ENCODE data around the gene SUV39H2.
A peak's percentile ranks its signal among the peaks of the same experiment; 100 is the strongest.

The SUV39H2 gene

GRCh38 chr10:14837003-14837756 lies 41.5 kb upstream of the SUV39H2 start:
- H3K27me3 ChIP-seq (ENCODE audit: insufficient read depth, low read length, poor library complexity, severe bottlenecking): no peaks in the 10 kb centered on the region
- H3K9me3 ChIP-seq (ENCODE audit: insufficient read depth, low read depth, low read length): no peaks in the 10 kb centered on the region

GRCh38 chr10:14837757-14838581 lies 40.7 kb upstream of the SUV39H2 start, which contains the start of the genes CDNF, HSPA14 and MSANTD7:
TSS of gene CDNF (minus strand) at chr10:14838037. CDS start at chr10:14837946, 91 bp downstream.
TSS of gene HSPA14 (plus strand) at chr10:14838306. CDS start at chr10:14838403, 97 bp downstream.
TSS of gene MSANTD7 (plus strand) at chr10:14838306. CDS start at chr10:14842285, 3,979 bp downstream.
- no peak for TF ChIP-seq CTCF (conservative IDR thresholded peaks at IDR 0.05; ENCODE audit: low read length)
- no peak for TF ChIP-seq EZH2phosphoT487 (IDR thresholded peaks at IDR 0.05; ENCODE audit: borderline replicate concordance)

More at GRCh38 chr10:14837003-14837756, 41.5 kb upstream of the SUV39H2 start:
- peaks cover 26% of the 10 kb centered on the region for H3K4me1 ChIP-seq (ENCODE audit: insufficient read depth, low read length, poor library complexity, severe bottlenecking)
- TF ChIP-seq EZH2phosphoT487 (IDR thresholded peaks at IDR 0.05; ENCODE audit: borderline replicate concordance): no peak
- H2AFZ ChIP-seq (ENCODE audit: low read length): peak overlapping the region; percentile 91
- H3K9me2 ChIP-seq (replicated peaks; ENCODE audit: low read depth, low read length): no peaks in the 10 kb centered on the region
- peaks cover 38% of the 10 kb centered on the region for H4K20me1 ChIP-seq (ENCODE audit: insufficient read depth, low read length, poor library complexity, severe bottlenecking)
- H3K79me2 ChIP-seq (ENCODE audit: insufficient read depth, low read length): peaks cover 40% of the 10 kb centered on the region
- no peaks in the 10 kb centered on the region for H3F3A ChIP-seq (ENCODE audit: low read depth)
- H3K36me3 ChIP-seq (ENCODE audit: insufficient read depth, low read length): peaks cover 22% of the 10 kb centered on the region; the same call in 1 of the 2 replicates
- H3K9ac ChIP-seq (ENCODE audit: low read depth, low read length, poor library complexity, severe bottlenecking): peak overlapping the region; percentile 76
- peak overlapping the region; percentile 78 for H3K4me2 ChIP-seq (ENCODE audit: low read depth, low read length, poor library complexity, severe bottlenecking)
- peak overlapping the region; percentile 85 for H3K4me3 ChIP-seq (ENCODE audit: low read length, poor library complexity, severe bottlenecking)

DNA sequence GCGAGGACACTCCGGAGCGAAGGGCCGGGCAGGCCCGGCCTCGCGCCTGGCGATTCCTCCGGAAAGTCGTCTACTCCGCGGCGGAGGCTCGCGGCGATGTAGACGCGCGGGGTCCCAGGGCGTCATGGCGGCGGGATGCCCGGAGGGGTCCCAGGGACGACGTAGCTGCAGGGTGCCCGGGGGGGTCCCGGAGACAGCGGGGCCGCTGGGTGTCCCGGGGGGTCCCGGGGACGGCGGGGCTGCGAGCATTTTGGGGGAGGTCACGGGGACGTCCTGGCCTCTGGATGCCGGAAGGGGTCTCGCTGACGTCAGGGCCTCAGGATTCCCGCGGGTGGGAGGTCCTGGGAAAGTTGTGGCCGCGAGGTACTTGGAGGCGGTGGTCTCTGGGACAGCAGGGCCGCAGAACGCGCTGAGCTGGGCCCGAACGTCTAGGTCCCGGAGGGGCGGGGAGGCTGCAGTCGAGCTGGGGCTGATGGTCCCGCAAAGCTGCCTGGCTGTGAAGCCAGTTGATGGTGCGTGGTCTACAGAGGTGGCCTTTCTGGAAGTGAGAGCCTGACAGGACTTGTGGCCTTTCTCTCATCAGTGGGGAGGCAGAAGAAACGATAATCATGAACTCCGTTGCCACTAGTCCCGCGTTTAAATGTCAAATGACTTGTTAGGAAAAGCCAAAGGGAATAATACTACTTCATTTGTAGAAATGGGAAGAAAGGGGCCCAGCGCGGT lies 39.9 kb upstream of the SUV39H2 start:
- TF ChIP-seq EZH2phosphoT487 (IDR thresholded peaks at IDR 0.05; ENCODE audit: borderline replicate concordance): no peak
- TF ChIP-seq CTCF (conservative IDR thresholded peaks at IDR 0.05; ENCODE audit: low read length): no peak
- Histone ChIP-seq H3K4me1 (ENCODE audit: insufficient read depth, low read length, poor library complexity, severe bottlenecking) (peaks cover 27% of the 10 kb centered on the region), H3K27me3 (ENCODE audit: insufficient read depth, low read length, poor library complexity, severe bottlenecking) (no peaks in the 10 kb centered on the region), H3K36me3 (ENCODE audit: insufficient read depth, low read length) (peaks cover 38% of the 10 kb centered on the region; the same call in 1 of the 2 replicates), H3K4me2 (ENCODE audit: low read depth, low read length, poor library complexity, severe bottlenecking) (peak overlapping the region; percentile 96), H3K9me3 (ENCODE audit: insufficient read depth, low read depth, low read length) (no peaks in the 10 kb centered on the region), H3K4me3 (ENCODE audit: low read length, poor library complexity, severe bottlenecking) (peak overlapping the region; percentile 85), H3F3A (ENCODE audit: low read depth) (no peaks in the 10 kb centered on the region), H3K79me2 (ENCODE audit: insufficient read depth, low read length) (peaks cover 56% of the 10 kb centered on the region), H4K20me1 (ENCODE audit: insufficient read depth, low read length, poor library complexity, severe bottlenecking) (peaks cover 44% of the 10 kb centered on the region), H2AFZ (ENCODE audit: low read length) (peak overlapping the region; percentile 96), H3K9me2 (replicated peaks; ENCODE audit: low read depth, low read length) (no peaks in the 10 kb centered on the region), H3K9ac (ENCODE audit: low read depth, low read length, poor library complexity, severe bottlenecking) (peak overlapping the region; percentile 98)

More at GRCh38 chr10:14837757-14838581, 40.7 kb upstream of the SUV39H2 start, which contains the start of the genes CDNF, HSPA14 and MSANTD7:
- Histone ChIP-seq H3K27me3 (ENCODE audit: insufficient read depth, low read length, poor library complexity, severe bottlenecking) (no peaks in the 10 kb centered on the region), H3K9me3 (ENCODE audit: insufficient read depth, low read depth, low read length) (no peaks in the 10 kb centered on the region), H3K36me3 (ENCODE audit: insufficient read depth, low read length) (peaks cover 30% of the 10 kb centered on the region; the same call in 1 of the 2 replicates), H4K20me1 (ENCODE audit: insufficient read depth, low read length, poor library complexity, severe bottlenecking) (peaks cover 41% of the 10 kb centered on the region), H3K4me2 (ENCODE audit: low read depth, low read length, poor library complexity, severe bottlenecking) (peak within 1 kb of the TSS; percentile 96), H3K4me1 (ENCODE audit: insufficient read depth, low read length, poor library complexity, severe bottlenecking) (peaks cover 26% of the 10 kb centered on the region), H3K4me3 (ENCODE audit: low read length, poor library complexity, severe bottlenecking) (peak within 1 kb of the TSS; percentile 85), H3F3A (ENCODE audit: low read depth) (no peaks in the 10 kb centered on the region), H2AFZ (ENCODE audit: low read length) (peak within 1 kb of the TSS; percentile 96), H3K9ac (ENCODE audit: low read depth, low read length, poor library complexity, severe bottlenecking) (peak within 1 kb of the TSS; percentile 98), H3K9me2 (replicated peaks; ENCODE audit: low read depth, low read length) (no peaks in the 10 kb centered on the region), H3K79me2 (ENCODE audit: insufficient read depth, low read length) (peaks cover 48% of the 10 kb centered on the region)
